ENCODE data around the gene FBXO47.
"Not testable (repeated sequence)": the region's sequence is repeated elsewhere in the genome, so short reads cannot be mapped to it uniquely, and the experiment has no call there.

The FBXO47 gene

DNA sequence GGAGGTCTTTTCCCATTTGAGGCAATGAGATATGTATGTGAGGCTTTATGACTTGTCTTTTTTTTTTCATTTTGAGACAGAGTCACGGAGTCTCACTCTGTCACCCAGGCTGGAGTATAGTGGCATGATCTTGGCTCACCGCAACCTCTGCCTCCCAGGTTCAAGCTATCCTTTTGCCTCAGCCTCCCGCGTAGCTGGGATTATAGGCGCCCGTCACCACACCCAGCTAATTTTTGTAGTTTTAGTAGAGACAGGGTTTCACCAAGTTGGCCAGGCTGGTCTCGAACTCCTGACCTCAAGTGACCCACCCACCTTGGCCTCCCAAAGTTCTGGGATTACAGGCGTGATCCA, 55.5 kb downstream of the FBXO47 start:
- Histone ChIP-seq H3K79me2 (ENCODE audit: control insufficient read depth, insufficient read depth, low read length, unreplicated experiment) (peaks cover 43% of the 10 kb centered on the region), H3K36me3 (ENCODE audit: insufficient read depth, low read length) (peaks cover 14% of the 10 kb centered on the region; the same call in 1 of the 2 replicates)
- not testable (repeated sequence) for H3K4me1 ChIP-seq (ENCODE audit: control insufficient read depth, insufficient read depth, low read length, unreplicated experiment); H3K4me3 ChIP-seq (ENCODE audit: low read depth, low read length); H3K27me3 ChIP-seq (ENCODE audit: insufficient read depth, low read length); H3K27ac ChIP-seq (ENCODE audit: low read depth, low read length); H2AFZ ChIP-seq (ENCODE audit: low read length, unreplicated experiment)

DNA sequence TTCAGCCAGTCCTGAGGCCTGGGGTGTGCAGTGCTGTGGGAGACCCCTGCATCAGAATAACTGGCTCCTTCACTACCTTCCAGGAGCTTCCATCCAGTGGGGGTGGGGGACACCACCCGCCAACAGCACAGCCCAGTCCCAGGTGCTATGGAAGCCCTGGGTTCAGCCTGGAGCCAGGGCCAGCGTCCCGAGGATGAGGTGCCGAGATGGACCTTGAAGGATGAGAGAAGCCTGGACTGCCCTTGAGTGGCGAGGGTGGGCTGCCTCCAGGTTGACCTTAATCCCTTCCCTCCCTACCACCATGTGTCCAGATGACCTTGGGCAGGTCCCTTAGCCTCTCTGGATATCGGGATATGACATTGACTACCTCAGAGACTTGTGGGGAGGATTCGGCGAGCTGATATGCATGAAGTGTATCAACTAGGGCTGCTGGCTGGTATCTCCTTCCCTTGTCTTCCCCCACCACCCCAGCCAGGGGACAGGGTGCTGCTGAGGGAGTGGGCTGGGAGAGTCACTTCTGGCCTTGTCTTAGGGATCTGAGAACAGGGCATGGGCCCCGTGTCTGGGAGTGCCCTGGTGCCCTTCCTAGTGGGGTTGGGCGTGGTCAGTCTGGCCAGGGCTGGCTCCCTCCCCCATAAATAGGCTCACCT, 56.0 kb downstream of the FBXO47 start:
- Histone ChIP-seq H3K4me3 (ENCODE audit: low read depth, low read length) (no peak overlapping the region), H3K27me3 (ENCODE audit: insufficient read depth, low read length) (no peaks in the 10 kb centered on the region), H3K27ac (ENCODE audit: low read depth, low read length) (no peak overlapping the region), H2AFZ (ENCODE audit: low read length, unreplicated experiment) (no peak overlapping the region), H3K79me2 (ENCODE audit: control insufficient read depth, insufficient read depth, low read length, unreplicated experiment) (peaks cover 47% of the 10 kb centered on the region), H3K36me3 (ENCODE audit: insufficient read depth, low read length) (peaks cover 13% of the 10 kb centered on the region; the same call in 1 of the 2 replicates), H3K4me1 (ENCODE audit: control insufficient read depth, insufficient read depth, low read length, unreplicated experiment) (peaks cover 11% of the 10 kb centered on the region)

DNA sequence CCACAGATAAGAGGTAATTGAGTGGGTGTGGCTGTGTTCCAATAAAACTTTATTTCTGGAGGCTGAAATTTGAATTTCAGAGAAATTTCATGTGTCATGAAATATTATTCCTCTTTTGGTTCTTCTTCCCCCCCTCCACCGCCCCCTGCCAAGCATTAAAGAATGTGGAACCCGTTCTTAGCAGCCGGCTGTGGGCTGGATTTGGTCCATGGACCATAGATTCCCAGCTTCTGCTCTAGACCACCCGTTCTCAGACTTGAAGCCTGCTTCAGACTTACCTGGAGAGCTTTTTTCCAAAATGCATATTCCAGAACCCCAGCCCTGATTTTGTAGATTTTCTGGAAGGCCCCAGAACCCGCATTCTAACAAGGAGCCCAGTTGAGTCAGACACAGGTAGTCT, 56.9 kb downstream of the FBXO47 start:
- H3K4me3 ChIP-seq (ENCODE audit: low read depth, low read length), result no peak overlapping the region
- peaks cover 14% of the 10 kb centered on the region for H3K4me1 ChIP-seq (ENCODE audit: control insufficient read depth, insufficient read depth, low read length, unreplicated experiment)
- no peak overlapping the region for H2AFZ ChIP-seq (ENCODE audit: low read length, unreplicated experiment)
- peaks cover 52% of the 10 kb centered on the region for H3K79me2 ChIP-seq (ENCODE audit: control insufficient read depth, insufficient read depth, low read length, unreplicated experiment)
- peaks cover 11% of the 10 kb centered on the region; the same call in 1 of the 2 replicates for H3K36me3 ChIP-seq (ENCODE audit: insufficient read depth, low read length)
- H3K27ac ChIP-seq (ENCODE audit: low read depth, low read length), result no peak overlapping the region
- no peaks in the 10 kb centered on the region for H3K27me3 ChIP-seq (ENCODE audit: insufficient read depth, low read length)

DNA sequence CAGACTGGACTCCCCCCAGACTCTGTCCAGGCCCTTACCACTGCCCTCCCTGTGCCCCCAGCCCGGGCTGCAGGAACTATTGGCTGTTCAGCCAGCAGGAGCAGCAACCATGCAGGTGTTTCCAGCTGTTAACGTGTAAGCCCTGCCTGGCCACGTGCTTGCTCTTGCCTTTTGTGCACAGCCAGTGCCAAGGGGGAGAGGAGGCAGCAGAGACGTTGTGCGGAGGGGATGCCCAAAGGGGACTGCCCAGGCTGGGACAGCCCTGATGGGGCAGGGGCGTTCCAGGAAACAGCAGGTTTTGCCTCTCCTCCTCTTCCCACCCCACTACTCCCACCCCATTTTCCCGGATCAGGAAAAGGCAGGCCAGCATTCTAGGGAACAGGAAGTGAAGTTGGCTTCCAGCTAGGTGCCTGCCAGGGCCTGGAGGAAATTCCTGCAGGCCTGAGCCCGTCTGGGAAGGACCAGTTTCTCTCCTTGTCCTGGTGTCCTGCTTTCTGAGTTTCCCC, 58.5 kb downstream of the FBXO47 start:
- Histone ChIP-seq H2AFZ (ENCODE audit: low read length, unreplicated experiment) (no peak overlapping the region), H3K27ac (ENCODE audit: low read depth, low read length) (no peak overlapping the region), H3K4me3 (ENCODE audit: low read depth, low read length) (no peak overlapping the region), H3K36me3 (ENCODE audit: insufficient read depth, low read length) (peaks cover 10% of the 10 kb centered on the region), H3K4me1 (ENCODE audit: control insufficient read depth, insufficient read depth, low read length, unreplicated experiment) (peaks cover 14% of the 10 kb centered on the region), H3K27me3 (ENCODE audit: insufficient read depth, low read length) (no peaks in the 10 kb centered on the region), H3K79me2 (ENCODE audit: control insufficient read depth, insufficient read depth, low read length, unreplicated experiment) (peaks cover 63% of the 10 kb centered on the region)

DNA sequence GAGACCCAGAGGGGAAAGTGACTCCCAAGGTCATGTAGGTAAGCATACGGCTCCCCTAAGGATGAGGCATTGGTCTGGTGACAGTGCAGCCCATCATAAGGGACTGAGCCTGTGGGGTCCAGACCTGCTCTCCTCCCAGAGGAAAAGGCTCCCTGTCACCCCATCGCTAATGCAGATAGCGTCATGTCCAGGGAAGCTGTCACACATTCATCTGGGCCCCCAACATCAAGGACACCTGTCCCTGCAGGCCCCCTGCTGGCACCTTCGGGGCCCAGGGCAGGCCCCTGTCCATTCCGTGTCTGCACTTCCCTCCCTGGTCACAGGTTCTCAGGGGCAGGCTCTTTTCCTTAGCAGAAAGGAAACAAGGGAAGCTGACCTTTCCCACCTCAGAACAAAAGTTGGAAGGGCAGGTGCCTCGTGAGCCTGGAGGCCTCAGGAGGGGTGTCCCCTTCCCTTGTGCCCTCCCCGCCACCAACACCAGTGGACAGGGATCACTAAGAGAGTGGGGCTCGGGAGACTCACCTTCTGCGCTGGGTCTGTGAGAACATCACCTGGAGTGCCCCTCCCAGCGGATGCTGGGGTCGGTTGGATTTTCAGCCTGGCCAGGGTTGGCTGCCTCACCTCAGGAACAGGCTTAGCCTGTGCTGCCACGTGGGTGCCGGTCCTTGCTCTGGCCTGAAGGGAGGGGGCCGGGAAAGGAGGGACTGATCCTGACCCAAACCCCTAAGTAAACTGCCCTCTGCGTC, 59.1 kb downstream of the FBXO47 start:
- no peak overlapping the region for H3K4me3 ChIP-seq (ENCODE audit: low read depth, low read length)
- H3K27ac ChIP-seq (ENCODE audit: low read depth, low read length), result no peak overlapping the region
- peaks cover 69% of the 10 kb centered on the region for H3K79me2 ChIP-seq (ENCODE audit: control insufficient read depth, insufficient read depth, low read length, unreplicated experiment)
- H3K27me3 ChIP-seq (ENCODE audit: insufficient read depth, low read length), result no peaks in the 10 kb centered on the region
- H2AFZ ChIP-seq (ENCODE audit: low read length, unreplicated experiment), result no peak overlapping the region
- H3K4me1 ChIP-seq (ENCODE audit: control insufficient read depth, insufficient read depth, low read length, unreplicated experiment), result peaks cover 14% of the 10 kb centered on the region
- H3K36me3 ChIP-seq (ENCODE audit: insufficient read depth, low read length), result peaks cover 16% of the 10 kb centered on the region

DNA sequence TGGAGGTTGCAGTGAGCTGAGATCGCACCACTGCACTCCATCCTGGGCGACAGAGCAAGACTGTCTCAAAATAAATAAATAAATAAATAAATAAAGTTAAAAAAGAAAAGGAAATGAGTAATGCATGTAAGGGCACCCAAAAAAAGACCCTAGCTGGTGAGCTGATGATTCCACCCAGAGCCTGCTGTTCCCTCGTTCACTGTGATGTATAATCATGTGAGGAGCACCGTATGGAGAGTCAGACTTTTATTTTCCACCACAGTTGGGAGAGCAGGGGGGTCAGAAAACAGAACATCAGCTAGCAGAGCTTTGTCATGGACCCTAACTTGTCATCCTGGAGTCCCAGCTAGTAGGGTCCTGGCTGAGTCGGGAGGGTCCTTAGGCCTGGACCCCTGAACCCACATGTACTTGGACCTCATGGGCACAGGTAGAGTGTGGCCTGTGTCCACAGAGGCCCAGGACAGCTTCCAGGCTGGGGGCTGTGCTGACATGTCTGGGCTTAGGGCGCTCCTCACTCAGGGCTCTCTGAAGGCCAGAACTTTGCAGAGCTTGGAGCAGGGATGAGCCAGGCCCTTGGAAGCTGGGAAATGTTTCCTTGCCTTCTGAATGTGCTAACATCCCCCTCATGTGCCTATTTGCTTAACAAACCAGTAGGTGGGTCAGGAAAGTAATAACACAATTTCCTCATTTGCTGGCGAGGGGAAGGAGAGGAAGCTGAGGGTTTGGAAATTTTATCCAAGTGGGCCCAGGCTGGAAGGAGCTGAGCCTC, 60.6 kb downstream of the FBXO47 start:
- Histone ChIP-seq H3K27ac (ENCODE audit: low read depth, low read length) (peak overlapping the region; percentile 24; the same call in 1 of the 2 replicates), H3K36me3 (ENCODE audit: insufficient read depth, low read length) (peaks cover 19% of the 10 kb centered on the region), H3K79me2 (ENCODE audit: control insufficient read depth, insufficient read depth, low read length, unreplicated experiment) (peaks cover 74% of the 10 kb centered on the region)

DNA sequence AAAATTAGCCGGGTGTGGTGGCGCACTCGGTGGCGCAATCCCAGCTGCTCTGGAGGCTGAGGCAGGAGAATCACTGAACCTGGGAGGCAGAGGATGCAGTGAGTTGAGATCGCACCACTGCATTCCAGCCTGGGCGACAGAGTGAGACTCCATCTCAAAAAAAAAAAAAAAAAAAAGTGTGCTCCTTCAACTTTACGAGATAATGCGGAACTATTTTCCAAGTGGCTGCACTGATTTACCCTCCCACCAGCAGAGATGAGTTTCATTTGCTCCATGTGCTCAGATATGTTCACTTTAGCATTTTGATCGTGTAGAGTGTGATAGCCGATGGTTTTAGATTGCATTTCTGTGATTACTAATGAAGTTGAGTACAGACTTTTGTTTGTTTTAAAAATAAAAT, 61.8 kb downstream of the FBXO47 start:
- Histone ChIP-seq H3K4me3 (ENCODE audit: low read depth, low read length) (no peak overlapping the region), H3K4me1 (ENCODE audit: control insufficient read depth, insufficient read depth, low read length, unreplicated experiment) (peaks cover 21% of the 10 kb centered on the region), H2AFZ (ENCODE audit: low read length, unreplicated experiment) (no peak overlapping the region), H3K27ac (ENCODE audit: low read depth, low read length) (no peak overlapping the region), H3K36me3 (ENCODE audit: insufficient read depth, low read length) (peaks cover 19% of the 10 kb centered on the region), H3K27me3 (ENCODE audit: insufficient read depth, low read length) (no peaks in the 10 kb centered on the region), H3K79me2 (ENCODE audit: control insufficient read depth, insufficient read depth, low read length, unreplicated experiment) (peaks cover 72% of the 10 kb centered on the region)

More for the DNA sequence above, 60.6 kb downstream of the FBXO47 start:
- no peak overlapping the region for H2AFZ ChIP-seq (ENCODE audit: low read length, unreplicated experiment)
- no peaks in the 10 kb centered on the region for H3K27me3 ChIP-seq (ENCODE audit: insufficient read depth, low read length)
- H3K4me3 ChIP-seq (ENCODE audit: low read depth, low read length), result no peak overlapping the region
- peaks cover 10% of the 10 kb centered on the region for H3K4me1 ChIP-seq (ENCODE audit: control insufficient read depth, insufficient read depth, low read length, unreplicated experiment)

DNA sequence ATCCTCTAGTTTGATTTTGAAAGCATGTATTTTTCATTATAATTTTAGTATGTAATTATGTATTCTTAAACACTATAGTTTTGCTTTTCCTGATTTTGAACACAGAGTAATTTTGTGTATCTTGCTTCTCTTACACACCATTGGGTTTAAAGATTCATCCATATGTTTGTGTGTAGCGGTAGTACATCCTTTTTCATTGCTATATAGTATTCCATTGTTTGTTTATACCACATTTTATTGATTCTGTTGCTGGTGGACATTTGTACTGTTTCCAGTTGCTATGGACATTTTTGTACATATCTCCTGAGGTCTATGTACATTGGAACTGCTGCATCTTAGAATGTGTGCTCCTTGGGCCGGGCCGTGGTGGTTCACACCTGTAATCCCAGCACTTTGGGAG, 62.3 kb downstream of the FBXO47 start:
- Histone ChIP-seq H3K36me3 (ENCODE audit: insufficient read depth, low read length) (peaks cover 19% of the 10 kb centered on the region), H3K27me3 (ENCODE audit: insufficient read depth, low read length) (no peaks in the 10 kb centered on the region), H3K79me2 (ENCODE audit: control insufficient read depth, insufficient read depth, low read length, unreplicated experiment) (peaks cover 70% of the 10 kb centered on the region), H3K4me3 (ENCODE audit: low read depth, low read length) (no peak overlapping the region), H2AFZ (ENCODE audit: low read length, unreplicated experiment) (no peak overlapping the region), H3K4me1 (ENCODE audit: control insufficient read depth, insufficient read depth, low read length, unreplicated experiment) (peaks cover 21% of the 10 kb centered on the region), H3K27ac (ENCODE audit: low read depth, low read length) (no peak overlapping the region)

DNA sequence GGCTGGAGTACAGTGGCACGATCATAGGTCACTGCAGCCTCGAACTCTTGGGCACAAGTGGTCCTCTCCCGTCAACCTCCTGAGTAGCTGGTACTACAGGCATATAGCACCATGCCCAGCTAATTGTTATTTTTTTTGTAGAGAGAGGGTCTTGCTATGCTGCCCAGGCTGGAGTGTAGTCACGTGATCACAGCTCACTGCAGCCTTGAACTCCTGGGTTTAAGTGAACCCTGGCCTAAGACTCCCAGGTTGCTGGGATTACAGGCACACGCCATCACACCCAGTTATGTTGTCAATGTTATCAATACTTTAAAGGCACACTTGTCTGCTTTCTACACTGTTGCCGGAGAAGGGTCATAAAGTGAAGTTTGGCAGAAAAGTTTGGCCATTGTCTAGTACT, 63.8 kb downstream of the FBXO47 start:
- Histone ChIP-seq H3K27me3 (ENCODE audit: insufficient read depth, low read length) (no peaks in the 10 kb centered on the region), H3K4me1 (ENCODE audit: control insufficient read depth, insufficient read depth, low read length, unreplicated experiment) (peaks cover 36% of the 10 kb centered on the region), H2AFZ (ENCODE audit: low read length, unreplicated experiment) (no peak overlapping the region), H3K36me3 (ENCODE audit: insufficient read depth, low read length) (peaks cover 19% of the 10 kb centered on the region), H3K79me2 (ENCODE audit: control insufficient read depth, insufficient read depth, low read length, unreplicated experiment) (peaks cover 56% of the 10 kb centered on the region), H3K27ac (ENCODE audit: low read depth, low read length) (no peak overlapping the region), H3K4me3 (ENCODE audit: low read depth, low read length) (no peak overlapping the region)

DNA sequence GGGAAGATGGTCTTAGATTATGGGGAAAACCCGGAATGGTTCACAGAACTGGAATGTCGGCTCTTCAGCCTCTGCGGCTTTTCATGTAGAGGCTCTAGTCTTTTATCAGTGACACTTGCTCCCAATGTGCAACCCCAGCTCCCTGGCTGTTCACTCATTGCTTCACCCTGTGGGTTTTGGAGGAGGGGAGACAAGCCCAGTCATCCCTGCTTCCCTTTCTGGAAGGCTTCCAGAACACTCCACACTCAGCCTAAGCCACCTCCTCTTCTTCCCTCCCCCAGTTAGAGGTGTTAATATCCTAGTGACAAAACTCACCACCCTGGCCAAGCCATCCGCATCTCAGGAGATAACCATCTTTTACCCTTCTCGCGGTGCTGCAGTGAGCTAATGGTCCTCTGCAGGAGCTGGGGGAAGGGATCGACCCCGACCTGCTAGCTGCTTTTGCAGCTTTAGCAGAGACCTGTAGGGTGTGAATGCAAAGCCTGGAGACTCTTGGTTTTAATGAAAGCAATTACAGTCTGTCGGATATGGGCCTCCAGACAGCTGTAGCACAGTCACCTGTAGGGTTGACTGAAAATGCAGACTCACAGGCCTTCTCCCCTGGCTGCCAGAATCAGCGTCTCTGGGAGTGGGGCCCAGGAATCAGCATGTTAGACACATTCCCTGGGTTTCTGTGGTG, 66.1 kb downstream of the FBXO47 start:
- peaks cover 46% of the 10 kb centered on the region for H3K79me2 ChIP-seq (ENCODE audit: control insufficient read depth, insufficient read depth, low read length, unreplicated experiment)
- peak overlapping the region; percentile 31; the same call in 1 of the 2 replicates for H3K27ac ChIP-seq (ENCODE audit: low read depth, low read length)
- peaks cover 32% of the 10 kb centered on the region for H3K36me3 ChIP-seq (ENCODE audit: insufficient read depth, low read length)
- H3K4me1 ChIP-seq (ENCODE audit: control insufficient read depth, insufficient read depth, low read length, unreplicated experiment), result peaks cover 50% of the 10 kb centered on the region
- no peaks in the 10 kb centered on the region for H3K27me3 ChIP-seq (ENCODE audit: insufficient read depth, low read length)
- no peak overlapping the region for H3K4me3 ChIP-seq (ENCODE audit: low read depth, low read length)
- H2AFZ ChIP-seq (ENCODE audit: low read length, unreplicated experiment), result no peak overlapping the region
